ENCODE measurements around the gene SLC5A2. TPM values are rescaled to one million over a fixed set of nuclear protein-coding genes. Genes with fewer than 3 reads are reported as not detected.

Gene SLC5A2
- total and polyA plus RNA-seq, 2 of the 13 experiments (the other 11 are each of a cell fraction or from before 2014, with no cell fraction given): 0.24 to 0.97 TPM

- TF ChIP-seq ZNF713 (CRISPR knock-in tag; IDR thresholded peaks at IDR 0.05) (peak; percentile 98), FOXK2 (IDR thresholded peaks at IDR 0.05) (no peak), MAFK (conservative IDR thresholded peaks at IDR 0.05 in 1 of 2, IDR thresholded peaks at IDR 0.05 in 1 of 2; ENCODE audit: low read length in 2 of 2) (no peak), SIN3A (IDR thresholded peaks at IDR 0.05; ENCODE audit: borderline replicate concordance, low read depth, low read length) (peak; percentile 85), E2F2 (CRISPR knock-in tag; IDR thresholded peaks at IDR 0.05; ENCODE audit: borderline replicate concordance) (peak; percentile 66; the same call in 1 of the 2 replicates), ZZZ3 (CRISPR knock-in tag; IDR thresholded peaks at IDR 0.05; ENCODE audit: borderline replicate concordance) (peak; percentile 97; the same call in 1 of the 2 replicates), KLF9 (CRISPR knock-in tag; IDR thresholded peaks at IDR 0.05; ENCODE audit: low read depth) (peak; percentile 96), HCFC1 (IDR thresholded peaks at IDR 0.05; ENCODE audit: low read depth, low read length) (peak; percentile 70), SRSF9 (IDR thresholded peaks at IDR 0.05; ENCODE audit: borderline replicate concordance, insufficient read depth, low read depth, low read length, poor library complexity, severe bottlenecking) (no peak), BCLAF1 (IDR thresholded peaks at IDR 0.05) (no peak), CBX5 (CRISPR knock-in tag; IDR thresholded peaks at IDR 0.05; ENCODE audit: borderline replicate concordance) (peak; percentile 96), TCF7 (IDR thresholded peaks at IDR 0.05; ENCODE audit: low read depth) (no peak), NKX3-1 (CRISPR knock-in tag; IDR thresholded peaks at IDR 0.05) (0 out of 2 replicates have a peak, but pooled peaks have one; percentile 52), SYNCRIP (IDR thresholded peaks at IDR 0.05; ENCODE audit: insufficient read depth, low read depth, low read length) (no peak), MTF1 (CRISPR knock-in tag; IDR thresholded peaks at IDR 0.05) (peak; percentile 34; the same call in 1 of the 2 replicates), KIAA2018 (CRISPR knock-in tag; IDR thresholded peaks at IDR 0.05; ENCODE audit: borderline replicate concordance) (no peak), NBN (conservative IDR thresholded peaks at IDR 0.05) (no peak)
Observed at GRCh38 chr16:31507929-31508705, 25.2 kb downstream of the SLC5A2 start, which contains the start of gene RUSF1 (continued).
